Neural cell (in vitro differentiated cells): Measurements from ENCODE around the gene UNC5B. TPM values are rescaled to one million over a fixed set of nuclear protein-coding genes. Genes with fewer than 3 reads are reported as not detected.

Source experiments
- H2AFZ ChIP-seq: fragments of 200-600, 300-800 bp; sonication (generic), shearing (Covaris generic); 2 replicates; pipeline ENCODE4 v1.6.0; 2014; ENCODE audit warnings: low read depth, mild to moderate bottlenecking, antibody characterized with exemption, low read length, moderate library complexity
- H3F3A ChIP-seq: fragments of 200-600 bp; shearing (Covaris generic); 2 replicates; pipeline ENCODE4 v1.6.1; 2016; ENCODE audit warnings: mild to moderate bottlenecking, moderate library complexity, mixed read lengths, antibody characterized with exemption, low read length; ENCODE audit not compliant: insufficient read depth, poor library complexity, severe bottlenecking
- H3K27ac ChIP-seq: fragments of 200-600, 300-800 bp; sonication (generic), shearing (Covaris generic); 2 replicates; pipeline ENCODE4 v1.5.1; 2014; ENCODE audit warnings: mild to moderate bottlenecking, low read length, moderate library complexity
- H3K27me3 ChIP-seq: fragments of 300-800, 200-600 bp; sonication (generic), shearing (Covaris generic); 2 replicates; pipeline ENCODE4 v1.6.0; 2014; ENCODE audit warnings: mild to moderate bottlenecking, low read depth, low read length, moderate library complexity; ENCODE audit not compliant: insufficient read depth
- H3K36me3 ChIP-seq: fragments of 300-800, 200-600 bp; sonication (generic), shearing (Covaris generic); 2 replicates; pipeline ENCODE4 v1.5.1; 2014; ENCODE audit warnings: mild to moderate bottlenecking, antibody characterized with exemption, low read length, moderate library complexity; ENCODE audit not compliant: insufficient read depth
- H3K4me2 ChIP-seq: fragments of 300-800, 200-600 bp; sonication (generic), shearing (Covaris generic); 2 replicates; pipeline ENCODE4 v1.6.0; 2014; ENCODE audit warnings: mild to moderate bottlenecking, low read length
- H3K4me3 ChIP-seq: fragments of 300-800, 200-600 bp; sonication (generic), shearing (Covaris generic); 2 replicates; pipeline ENCODE4 v1.5.1; 2014; ENCODE audit warnings: mild to moderate bottlenecking, low read length, moderate library complexity
- H3K79me2 ChIP-seq: fragments of 200-600 bp; shearing (Covaris generic); replicated peaks from 2 replicates; pipeline ENCODE4 v1.6.0; 2014; ENCODE audit warnings: mild to moderate bottlenecking, low read length, moderate library complexity; ENCODE audit not compliant: insufficient read depth
- H3K9ac ChIP-seq: fragments of 300-800, 200-600 bp; sonication (generic), shearing (Covaris generic); 2 replicates; pipeline ENCODE4 v1.6.1; 2016; ENCODE audit warnings: mild to moderate bottlenecking, low read length, mixed read lengths
- H3K9me2 ChIP-seq: fragments of 200-600 bp; shearing (Covaris generic); 2 replicates; pipeline ENCODE4 v1.6.1; 2016; ENCODE audit warnings: mild to moderate bottlenecking, low read length, mixed read lengths; ENCODE audit not compliant: insufficient read depth
- H3K9me3 ChIP-seq: fragments of 200-600, 300-800 bp; sonication (generic), shearing (Covaris generic); 2 replicates; pipeline ENCODE4 v1.6.1; 2016; ENCODE audit warnings: mild to moderate bottlenecking, mixed run types, low read length, moderate library complexity, mixed read lengths
- H4K20me1 ChIP-seq: fragments of 200-600 bp; shearing (Covaris generic); 2 replicates; pipeline ENCODE4 v1.6.1; 2016; ENCODE audit warnings: mild to moderate bottlenecking, mixed run types; ENCODE audit not compliant: insufficient read depth
- EP300 ChIP-seq: fragments of 450-650 bp; conservative IDR thresholded peaks from 2 replicates; pipeline ENCODE4 v1.6.1; 2014; ENCODE audit warnings: antibody characterized with exemption, mild to moderate bottlenecking, moderate library complexity; ENCODE audit not compliant: poor library complexity, severe bottlenecking
- EZH2 ChIP-seq: fragments of 200-600, 300-800 bp; shearing (Covaris generic), sonication (generic); IDR thresholded peaks from 2 replicates; pipeline ENCODE4 v1.6.1; 2014; ENCODE audit warnings: antibody characterized with exemption, low read length, borderline replicate concordance, mild to moderate bottlenecking; ENCODE audit not compliant: insufficient read depth, poor library complexity, severe bottlenecking
- MXI1 ChIP-seq: fragments of 450-650 bp; conservative IDR thresholded peaks from 2 replicates; pipeline ENCODE4 v1.6.1; 2014; ENCODE audit warnings: antibody characterized with exemption, mild to moderate bottlenecking; ENCODE audit not compliant: poor library complexity, severe bottlenecking
- POLR2AphosphoS5 ChIP-seq: IDR thresholded peaks from 2 replicates; pipeline ENCODE4 v1.6.1; 2012
- RAD21 ChIP-seq: fragments of 450-650 bp; conservative IDR thresholded peaks from 2 replicates; pipeline ENCODE4 v1.6.1; 2014; ENCODE audit warnings: antibody characterized with exemption, mild to moderate bottlenecking, moderate library complexity
- SMC3 ChIP-seq: fragments of 450-650 bp; conservative IDR thresholded peaks from 2 replicates; pipeline ENCODE4 v1.6.1; 2014; ENCODE audit warnings: antibody characterized with exemption, mild to moderate bottlenecking, moderate library complexity; ENCODE audit not compliant: poor library complexity
- TAF1 ChIP-seq: IDR thresholded peaks from 2 replicates; pipeline ENCODE4 v1.6.1; 2012; ENCODE audit warnings: low read depth
- polyA plus RNA-seq: library from polyadenylated mRNA; depleted of rRNA; stranded (reverse); fragments of >200 nt; gene quantifications from 2 replicates; pipeline ENCODE4 v1.2.3, GENCODE V29; 2014
- TF ChIP-seq, protein P1 (sequence below): fragments of 450-650 bp; IDR thresholded peaks from 2 replicates; pipeline ENCODE4 v1.5.1; 2014; ENCODE audit warnings: antibody characterized with exemption, mild to moderate bottlenecking, moderate library complexity; ENCODE audit not compliant: poor library complexity, severe bottlenecking
- TF ChIP-seq, protein P2 (sequence below): IDR thresholded peaks from 2 replicates; pipeline ENCODE4 v1.6.1; 2012; ENCODE audit warnings: borderline replicate concordance

Gene UNC5B
- polyA plus RNA-seq, 1 donor from 2014 or later = 2.0 TPM

DNA sequence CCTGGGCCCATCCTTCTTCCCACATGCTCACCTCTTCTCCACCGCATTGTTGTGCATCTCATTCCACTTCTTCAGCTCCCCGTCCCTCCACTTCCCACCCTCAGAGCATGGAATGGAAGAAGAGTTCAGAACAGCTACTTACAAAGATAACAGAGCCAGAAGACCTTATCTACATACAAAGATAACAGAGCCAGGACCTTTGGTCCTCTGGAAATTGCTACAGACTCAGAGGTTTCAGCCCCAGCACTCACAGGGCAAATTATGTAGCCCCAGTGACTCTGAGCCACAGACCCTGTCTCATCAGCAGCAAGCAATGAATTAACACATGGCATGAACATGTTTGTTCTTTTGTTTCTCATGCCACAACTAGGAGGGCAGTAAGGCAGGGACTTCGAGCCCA, 78.0 kb downstream of the UNC5B start:
- H3K4me2 ChIP-seq = no peak overlapping the region
- no peaks in the 10 kb centered on the region for H3K27me3 ChIP-seq
- no peaks in the 10 kb centered on the region for H3K36me3 ChIP-seq
- H3K27ac ChIP-seq = no peak overlapping the region
- no peaks in the 10 kb centered on the region for H3K79me2 ChIP-seq
- H4K20me1 ChIP-seq = no peaks in the 10 kb centered on the region
- H3K9me2 ChIP-seq = no peaks in the 10 kb centered on the region
- no peak for TF ChIP-seq EZH2
- TF ChIP-seq RAD21 = no peak
- no peak for TF ChIP-seq SMC3
- TF ChIP-seq, protein P1, sequence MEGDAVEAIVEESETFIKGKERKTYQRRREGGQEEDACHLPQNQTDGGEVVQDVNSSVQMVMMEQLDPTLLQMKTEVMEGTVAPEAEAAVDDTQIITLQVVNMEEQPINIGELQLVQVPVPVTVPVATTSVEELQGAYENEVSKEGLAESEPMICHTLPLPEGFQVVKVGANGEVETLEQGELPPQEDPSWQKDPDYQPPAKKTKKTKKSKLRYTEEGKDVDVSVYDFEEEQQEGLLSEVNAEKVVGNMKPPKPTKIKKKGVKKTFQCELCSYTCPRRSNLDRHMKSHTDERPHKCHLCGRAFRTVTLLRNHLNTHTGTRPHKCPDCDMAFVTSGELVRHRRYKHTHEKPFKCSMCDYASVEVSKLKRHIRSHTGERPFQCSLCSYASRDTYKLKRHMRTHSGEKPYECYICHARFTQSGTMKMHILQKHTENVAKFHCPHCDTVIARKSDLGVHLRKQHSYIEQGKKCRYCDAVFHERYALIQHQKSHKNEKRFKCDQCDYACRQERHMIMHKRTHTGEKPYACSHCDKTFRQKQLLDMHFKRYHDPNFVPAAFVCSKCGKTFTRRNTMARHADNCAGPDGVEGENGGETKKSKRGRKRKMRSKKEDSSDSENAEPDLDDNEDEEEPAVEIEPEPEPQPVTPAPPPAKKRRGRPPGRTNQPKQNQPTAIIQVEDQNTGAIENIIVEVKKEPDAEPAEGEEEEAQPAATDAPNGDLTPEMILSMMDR = no peak
- TF ChIP-seq POLR2AphosphoS5 = no peak
- TF ChIP-seq, protein P2, sequence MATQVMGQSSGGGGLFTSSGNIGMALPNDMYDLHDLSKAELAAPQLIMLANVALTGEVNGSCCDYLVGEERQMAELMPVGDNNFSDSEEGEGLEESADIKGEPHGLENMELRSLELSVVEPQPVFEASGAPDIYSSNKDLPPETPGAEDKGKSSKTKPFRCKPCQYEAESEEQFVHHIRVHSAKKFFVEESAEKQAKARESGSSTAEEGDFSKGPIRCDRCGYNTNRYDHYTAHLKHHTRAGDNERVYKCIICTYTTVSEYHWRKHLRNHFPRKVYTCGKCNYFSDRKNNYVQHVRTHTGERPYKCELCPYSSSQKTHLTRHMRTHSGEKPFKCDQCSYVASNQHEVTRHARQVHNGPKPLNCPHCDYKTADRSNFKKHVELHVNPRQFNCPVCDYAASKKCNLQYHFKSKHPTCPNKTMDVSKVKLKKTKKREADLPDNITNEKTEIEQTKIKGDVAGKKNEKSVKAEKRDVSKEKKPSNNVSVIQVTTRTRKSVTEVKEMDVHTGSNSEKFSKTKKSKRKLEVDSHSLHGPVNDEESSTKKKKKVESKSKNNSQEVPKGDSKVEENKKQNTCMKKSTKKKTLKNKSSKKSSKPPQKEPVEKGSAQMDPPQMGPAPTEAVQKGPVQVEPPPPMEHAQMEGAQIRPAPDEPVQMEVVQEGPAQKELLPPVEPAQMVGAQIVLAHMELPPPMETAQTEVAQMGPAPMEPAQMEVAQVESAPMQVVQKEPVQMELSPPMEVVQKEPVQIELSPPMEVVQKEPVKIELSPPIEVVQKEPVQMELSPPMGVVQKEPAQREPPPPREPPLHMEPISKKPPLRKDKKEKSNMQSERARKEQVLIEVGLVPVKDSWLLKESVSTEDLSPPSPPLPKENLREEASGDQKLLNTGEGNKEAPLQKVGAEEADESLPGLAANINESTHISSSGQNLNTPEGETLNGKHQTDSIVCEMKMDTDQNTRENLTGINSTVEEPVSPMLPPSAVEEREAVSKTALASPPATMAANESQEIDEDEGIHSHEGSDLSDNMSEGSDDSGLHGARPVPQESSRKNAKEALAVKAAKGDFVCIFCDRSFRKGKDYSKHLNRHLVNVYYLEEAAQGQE = no peak
- H3F3A ChIP-seq = no peaks in the 10 kb centered on the region
- H2AFZ ChIP-seq = no peak overlapping the region
- no peaks in the 10 kb centered on the region for H3K9me3 ChIP-seq
- H3K4me3 ChIP-seq = no peak overlapping the region
- H3K9ac ChIP-seq = no peak overlapping the region

DNA sequence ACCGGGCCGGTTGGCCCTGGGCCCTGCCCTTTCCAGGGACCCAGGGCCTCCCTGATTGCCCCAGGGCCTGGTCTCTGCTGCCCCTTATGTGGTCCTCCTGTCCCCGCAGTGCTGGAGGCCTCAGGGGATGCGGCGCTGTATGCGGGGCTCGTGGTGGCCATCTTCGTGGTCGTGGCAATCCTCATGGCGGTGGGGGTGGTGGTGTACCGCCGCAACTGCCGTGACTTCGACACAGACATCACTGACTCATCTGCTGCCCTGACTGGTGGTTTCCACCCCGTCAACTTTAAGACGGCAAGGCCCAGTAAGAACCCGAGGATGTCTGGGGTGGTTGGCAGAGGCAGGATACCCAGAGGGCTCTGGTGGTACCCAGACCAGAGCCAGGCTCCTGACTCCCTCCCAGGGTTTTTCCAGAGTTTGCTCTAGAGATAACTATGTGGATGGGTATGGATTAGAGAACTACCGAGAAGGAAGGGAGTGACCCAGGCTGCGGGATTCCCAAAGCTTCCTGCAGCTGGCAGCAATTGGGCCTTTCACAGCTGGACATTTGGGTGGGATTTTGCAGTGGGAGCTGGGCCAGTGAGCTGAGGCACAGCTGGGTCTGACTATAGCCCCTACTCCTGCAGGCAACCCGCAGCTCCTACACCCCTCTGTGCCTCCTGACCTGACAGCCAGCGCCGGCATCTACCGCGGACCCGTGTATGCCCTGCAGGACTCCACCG, 78.6 kb downstream of the UNC5B start:
- no peaks in the 10 kb centered on the region for H3K27me3 ChIP-seq
- H3K9ac ChIP-seq = no peak overlapping the region
- H3K9me3 ChIP-seq = no peaks in the 10 kb centered on the region
- H3K9me2 ChIP-seq = no peaks in the 10 kb centered on the region
- no peak overlapping the region for H3K4me3 ChIP-seq
- H2AFZ ChIP-seq = no peak overlapping the region
- no peaks in the 10 kb centered on the region for H3K36me3 ChIP-seq
- H3K79me2 ChIP-seq = no peaks in the 10 kb centered on the region
- no peak overlapping the region for H3K27ac ChIP-seq
- no peak for TF ChIP-seq TAF1
- no peak for TF ChIP-seq SMC3
- no peak for TF ChIP-seq POLR2AphosphoS5
- TF ChIP-seq, protein P2 = no peak
- no peak for TF ChIP-seq EP300
- TF ChIP-seq MXI1 = no peak
- no peak for TF ChIP-seq RAD21
- TF ChIP-seq, protein P1 = no peak
- TF ChIP-seq EZH2 = no peak
- H3F3A ChIP-seq = no peaks in the 10 kb centered on the region
- no peaks in the 10 kb centered on the region for H4K20me1 ChIP-seq
- H3K4me2 ChIP-seq = no peak overlapping the region
